GM08714 (cell line): ENCODE data around the gene NUDT1.

ENCODE experiments used
- H3K4me3 ChIP-seq: fragments of 200-500 bp; sonication (Bioruptor generic); 2 replicates; pipeline ENCODE4 v1.5.1; 2014; ENCODE audit warnings: mild to moderate bottlenecking, low read length, inconsistent platforms
- ZNF274 ChIP-seq: IDR thresholded peaks from 2 replicates; pipeline ENCODE4 v1.6.1; 2012; ENCODE audit warnings: mild to moderate bottlenecking, low read depth, low read length

Gene NUDT1

GRCh38 chr7:2224934-2225333 lies 17.1 kb upstream of the NUDT1 start:
- TF ChIP-seq ZNF274 = no peak
- no peak overlapping the region for H3K4me3 ChIP-seq

GRCh38 chr7:2225336-2225735 lies 16.7 kb upstream of the NUDT1 start:
- TF ChIP-seq ZNF274 = no peak
- no peak overlapping the region for H3K4me3 ChIP-seq

GRCh38 chr7:2225830-2226229 lies 16.2 kb upstream of the NUDT1 start:
- TF ChIP-seq ZNF274 = no peak
- no peak overlapping the region for H3K4me3 ChIP-seq

DNA sequence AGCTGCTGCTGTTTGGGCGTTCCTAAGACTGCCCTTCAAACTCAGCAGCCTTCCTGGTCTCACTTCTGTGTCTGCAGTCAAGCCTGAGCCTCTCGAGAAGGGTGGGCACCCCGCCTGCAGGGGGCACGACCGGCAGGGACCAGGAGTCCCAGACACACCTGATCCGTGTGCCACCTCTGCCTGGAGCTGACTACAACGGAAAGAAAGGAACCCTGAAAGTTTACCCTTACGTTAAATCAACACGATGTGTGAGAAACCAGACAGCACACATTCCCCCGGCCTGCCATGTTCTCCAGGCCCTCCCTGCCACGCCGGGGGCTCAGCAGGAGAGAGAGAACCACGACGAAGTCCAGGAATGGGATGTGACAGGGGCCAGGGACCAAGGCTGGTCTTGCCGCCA lies 14.3 kb upstream of the NUDT1 start:
- no peak overlapping the region for H3K4me3 ChIP-seq
- no peak for TF ChIP-seq ZNF274

DNA sequence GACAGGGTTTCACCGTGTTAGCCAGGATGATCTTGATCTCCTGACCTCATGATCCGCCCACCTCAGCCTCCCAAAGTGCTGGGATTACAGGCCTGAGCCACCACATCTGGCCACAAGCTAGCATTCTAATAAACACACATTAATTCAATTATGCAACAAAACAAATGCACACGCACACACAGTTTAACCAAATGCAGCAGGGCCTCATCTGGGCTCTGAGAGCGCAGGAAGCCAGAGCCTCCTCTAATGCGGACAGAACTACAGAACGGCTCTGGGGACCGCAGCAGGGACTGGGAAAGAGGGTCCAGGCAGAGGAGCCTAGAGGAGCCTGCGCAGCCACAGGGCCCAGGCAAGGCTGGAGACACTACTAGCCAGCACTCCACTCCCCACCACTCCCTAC lies 13.1 kb upstream of the NUDT1 start:
- H3K4me3 ChIP-seq = no peak overlapping the region
- no peak for TF ChIP-seq ZNF274

DNA sequence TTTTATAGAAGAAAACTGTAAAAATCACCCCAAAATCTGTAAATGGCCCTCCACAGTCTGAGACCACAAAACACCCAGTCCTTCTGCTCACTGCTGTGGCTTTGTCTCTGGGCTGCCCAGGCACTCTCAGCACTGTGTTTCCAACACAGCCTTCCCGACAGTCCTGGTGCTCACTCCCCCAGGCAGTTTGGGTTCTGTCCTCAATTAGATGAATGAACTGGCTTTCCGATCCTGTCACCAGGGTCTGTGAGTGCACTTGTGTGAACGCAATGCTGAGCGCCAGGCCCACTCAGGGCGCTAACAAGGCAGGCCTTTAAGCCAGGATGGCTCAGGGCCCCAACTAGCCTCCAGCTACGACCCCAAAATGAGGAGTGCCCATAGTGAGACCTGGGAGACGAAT lies 12.6 kb upstream of the NUDT1 start:
- no peak overlapping the region for H3K4me3 ChIP-seq
- TF ChIP-seq ZNF274 = no peak

- TF ChIP-seq ZNF274 = no peak
- H3K4me3 ChIP-seq = no peak overlapping the region
Observed at GRCh38 chr7:2230226-2230625, 11.8 kb upstream of the NUDT1 start.

DNA sequence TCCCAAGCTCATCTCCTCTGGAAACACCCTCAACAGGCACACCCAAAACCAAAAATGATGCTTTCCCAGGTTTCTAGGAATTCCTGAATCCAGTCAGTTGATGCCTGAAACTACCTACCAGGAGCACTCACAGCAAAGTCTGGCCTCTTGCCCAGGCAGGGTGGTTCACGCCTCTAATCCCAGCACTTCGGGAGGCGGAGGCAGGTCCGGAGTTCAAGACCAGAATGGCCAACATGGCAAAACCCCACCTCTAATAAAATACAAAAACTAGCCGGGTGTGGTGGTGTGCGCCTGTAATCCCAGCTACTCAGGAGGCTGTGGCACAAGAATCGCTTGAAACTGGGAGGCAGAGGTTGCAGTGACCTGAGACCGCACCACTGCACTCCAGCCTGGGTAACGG lies 11.1 kb upstream of the NUDT1 start:
- H3K4me3 ChIP-seq = no peak overlapping the region
- no peak for TF ChIP-seq ZNF274

GRCh38 chr7:2231992-2232765 lies 9.8 kb upstream of the NUDT1 start:
- TF ChIP-seq ZNF274 = no peak
- H3K4me3 ChIP-seq = peak overlapping the region; percentile 86

DNA sequence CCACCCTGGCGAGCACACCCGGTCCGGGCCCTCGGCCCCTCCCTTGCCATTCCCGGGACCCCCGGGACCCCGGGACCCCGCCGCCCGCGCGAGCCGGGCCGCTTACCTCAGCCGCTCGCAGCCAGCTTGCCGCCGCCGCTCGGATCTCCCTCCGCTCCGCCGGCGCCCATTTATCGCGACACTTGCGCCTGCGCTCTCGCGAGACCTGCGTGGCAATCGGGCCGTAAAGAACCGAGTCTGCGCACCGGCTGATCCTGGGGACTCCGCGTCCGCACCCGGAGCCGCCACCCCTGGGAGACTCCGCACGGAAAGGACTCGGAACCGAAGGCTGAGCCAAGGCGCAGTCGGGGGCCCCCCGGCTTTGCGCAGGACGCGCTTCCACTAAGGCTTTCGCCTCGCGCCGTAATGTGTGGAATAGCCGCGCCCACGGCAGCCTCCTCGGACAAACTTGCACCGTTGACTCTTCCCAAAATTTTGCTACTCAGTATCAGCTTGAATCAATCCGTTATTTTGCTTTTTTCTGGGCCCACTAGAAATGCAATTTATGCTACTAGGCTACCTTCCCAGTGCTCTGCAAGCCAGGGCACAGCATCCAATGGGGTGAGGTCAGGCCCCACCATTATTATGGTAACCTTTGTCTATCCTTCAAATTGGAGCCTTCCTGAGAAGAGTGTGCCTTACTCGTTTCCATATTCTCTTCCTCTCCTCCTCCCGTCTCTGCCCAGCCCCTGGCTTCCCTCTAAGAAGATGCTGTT lies 9.1 kb upstream of the NUDT1 start, which contains the start of gene MAD1L1:
TSS of gene MAD1L1 (minus strand) at position 180 of the 755 bp plus-strand sequence. CDS start 2,812 bp downstream, outside the sequence.
- TF ChIP-seq ZNF274 = no peak
- peak within 1 kb of the TSS; percentile 86 for H3K4me3 ChIP-seq

DNA sequence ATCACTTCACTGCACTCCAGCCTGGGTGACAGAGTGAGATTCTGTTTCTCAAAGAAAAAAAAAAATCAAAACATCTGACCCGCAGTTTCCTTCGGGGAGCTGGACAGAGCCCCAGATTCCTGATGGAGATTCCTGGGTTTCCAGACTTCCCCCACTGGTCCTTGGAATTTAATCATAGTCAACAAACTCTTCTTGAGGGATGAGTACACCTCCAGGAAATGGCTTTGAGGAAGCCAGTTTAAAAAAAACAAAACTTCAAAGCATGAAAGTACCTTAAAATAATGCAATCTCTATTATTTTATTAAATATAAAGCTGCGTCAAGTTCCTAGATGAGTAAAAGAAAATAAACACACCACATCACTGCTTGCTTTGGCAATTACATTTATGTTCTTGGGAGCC lies 8.1 kb upstream of the NUDT1 start:
- no peak for TF ChIP-seq ZNF274
- no peak overlapping the region for H3K4me3 ChIP-seq

DNA sequence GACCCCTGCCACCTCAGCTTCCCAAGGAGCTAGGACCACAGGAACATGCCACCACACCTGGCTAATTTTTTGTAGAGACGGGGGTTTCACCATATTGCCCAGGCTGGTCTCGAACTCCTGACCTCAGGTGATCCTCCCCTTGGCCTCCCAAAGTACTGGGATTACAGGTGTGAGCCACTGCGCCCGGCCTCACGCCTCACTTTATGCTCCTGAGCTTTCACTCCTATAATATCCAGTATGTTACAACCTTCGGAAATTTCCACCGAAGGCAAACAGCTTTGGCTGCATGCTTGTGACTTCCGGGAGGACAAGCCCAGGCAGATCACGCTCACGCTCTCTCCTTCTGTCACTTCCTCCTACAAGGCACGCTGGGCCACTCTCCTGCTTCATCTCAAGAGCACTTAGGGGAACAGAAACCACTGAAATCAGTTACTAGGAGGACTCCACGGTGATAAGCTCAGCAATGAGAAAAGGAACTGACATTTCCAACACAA lies 4.9 kb upstream of the NUDT1 start:
- H3K4me3 ChIP-seq = no peak overlapping the region
- no peak for TF ChIP-seq ZNF274

DNA sequence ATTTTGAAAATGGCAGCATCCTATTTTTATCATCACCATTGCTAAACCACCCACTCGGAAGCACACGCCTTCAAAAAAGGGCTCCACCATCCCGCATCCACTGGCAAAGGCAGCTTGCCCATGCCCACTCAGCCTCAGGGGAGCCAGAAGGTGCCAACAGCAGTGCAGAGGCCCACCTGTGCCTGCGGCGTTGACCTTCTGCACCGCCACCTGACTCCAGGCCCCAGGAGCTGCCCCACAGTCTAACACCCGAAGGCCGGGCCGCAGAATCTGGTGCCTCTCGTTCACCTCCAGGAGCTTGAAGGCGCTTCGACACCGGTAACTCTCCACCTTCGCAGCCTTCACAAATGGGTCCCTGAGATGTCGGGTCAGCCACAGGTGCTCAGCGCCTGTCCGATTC lies 2.8 kb upstream of the NUDT1 start:
- no peak for TF ChIP-seq ZNF274
- H3K4me3 ChIP-seq = no peak overlapping the region

GRCh38 chr7:2242541-2243429 lies 759 bp downstream of the NUDT1 start:
- TF ChIP-seq ZNF274 = no peak
- H3K4me3 ChIP-seq = peak overlapping the region; percentile 92
